Erythroblast (primary cell): ENCODE results near the gene SOCS6.

Experiments
- GATA1 ChIP-seq: IDR thresholded peaks from 2 replicates; pipeline ENCODE4 v1.6.1; 2011; ENCODE audit warnings: low read depth, mild to moderate bottlenecking, control low read depth, low read length, moderate library complexity
- POLR2A ChIP-seq: IDR thresholded peaks from 2 replicates; pipeline ENCODE4 v1.6.1; 2011; ENCODE audit warnings: mild to moderate bottlenecking, low read length

- TF ChIP-seq POLR2A, result no peak
- TF ChIP-seq GATA1, result no peak
Measured at GRCh38 chr18:70330887-70331286, 42.0 kb downstream of the SOCS6 start.
